Activated T-cell treated with anti-CD3 and anti-CD28 coated beads, Interleukin-2, amount 50 U/mL, for 24 hours (primary cell): ENCODE results near the gene NHLRC3.

ENCODE experiments used
- DNase-seq: peaks from one replicate; pipeline ENCODE4 v3.0.0-alpha.2; 2020
- H3K27ac Mint-ChIP-seq: 2 replicates; pipeline ENCODE4 v1.8.0; 2020; ENCODE audit warnings: mild to moderate bottlenecking, mixed read lengths
- H3K27me3 Mint-ChIP-seq: 2 replicates; pipeline ENCODE4 v1.8.0; 2020; ENCODE audit warnings: mixed read lengths
- H3K36me3 Mint-ChIP-seq: 2 replicates; pipeline ENCODE4 v1.8.0; 2020; ENCODE audit warnings: low read depth, mixed read lengths
- H3K4me1 Mint-ChIP-seq: 2 replicates; pipeline ENCODE4 v1.8.0; 2020; ENCODE audit warnings: low read depth, mixed read lengths
- H3K4me3 Mint-ChIP-seq: 2 replicates; pipeline ENCODE4 v1.8.0; 2020; ENCODE audit warnings: mild to moderate bottlenecking, moderate library complexity, mixed read lengths
- H3K9me3 Mint-ChIP-seq: 2 replicates; pipeline ENCODE4 v1.8.0; 2020; ENCODE audit warnings: mixed read lengths

Gene NHLRC3

GRCh38 chr13:39034085-39034484 lies 4.2 kb upstream of the NHLRC3 start:
- DNase-seq: no peak
- Mint-ChIP-seq H3K27ac (no peak overlapping the region), H3K36me3 (peaks cover 76% of the 10 kb centered on the region), H3K9me3 (no peaks in the 10 kb centered on the region), H3K4me1 (peaks cover 43% of the 10 kb centered on the region), H3K27me3 (no peaks in the 10 kb centered on the region), H3K4me3 (peak overlapping the region; percentile 92)

GRCh38 chr13:39035204-39035603 lies 3.1 kb upstream of the NHLRC3 start:
- Mint-ChIP-seq H3K27ac (peak overlapping the region; percentile 75), H3K27me3 (no peaks in the 10 kb centered on the region), H3K4me1 (peaks cover 51% of the 10 kb centered on the region), H3K36me3 (peaks cover 70% of the 10 kb centered on the region), H3K4me3 (peak overlapping the region; percentile 92), H3K9me3 (no peaks in the 10 kb centered on the region)
- no peak for DNase-seq

- peaks cover 57% of the 10 kb centered on the region for H3K4me1 Mint-ChIP-seq
- H3K27ac Mint-ChIP-seq: peak overlapping the region; percentile 75
- no peaks in the 10 kb centered on the region for H3K9me3 Mint-ChIP-seq
- H3K27me3 Mint-ChIP-seq: no peaks in the 10 kb centered on the region
- peak overlapping the region; percentile 92 for H3K4me3 Mint-ChIP-seq
- peaks cover 67% of the 10 kb centered on the region for H3K36me3 Mint-ChIP-seq
- no peak for DNase-seq
Observed at GRCh38 chr13:39035799-39036198, 2.5 kb upstream of the NHLRC3 start.

GRCh38 chr13:39036212-39036611 lies 2.0 kb upstream of the NHLRC3 start:
- Mint-ChIP-seq H3K4me3 (peak overlapping the region; percentile 92), H3K4me1 (peaks cover 59% of the 10 kb centered on the region), H3K27ac (peak overlapping the region; percentile 75), H3K27me3 (no peaks in the 10 kb centered on the region), H3K36me3 (peaks cover 67% of the 10 kb centered on the region), H3K9me3 (no peaks in the 10 kb centered on the region)
- DNase-seq: no peak

GRCh38 chr13:39037410-39037879 lies 811 bp upstream of the NHLRC3 start:
- Mint-ChIP-seq H3K4me3 (peak overlapping the region; percentile 92), H3K4me1 (peaks cover 57% of the 10 kb centered on the region), H3K27me3 (no peaks in the 10 kb centered on the region), H3K27ac (peak overlapping the region; percentile 98), H3K9me3 (no peaks in the 10 kb centered on the region), H3K36me3 (peaks cover 62% of the 10 kb centered on the region)
- DNase-seq: no peak

- peaks cover 62% of the 10 kb centered on the region for H3K36me3 Mint-ChIP-seq
- H3K27me3 Mint-ChIP-seq: no peaks in the 10 kb centered on the region
- peak overlapping the region; percentile 98 for H3K27ac Mint-ChIP-seq
- DNase-seq: no peak
- H3K4me3 Mint-ChIP-seq: peak overlapping the region; percentile 92
- no peaks in the 10 kb centered on the region for H3K9me3 Mint-ChIP-seq
- peaks cover 50% of the 10 kb centered on the region for H3K4me1 Mint-ChIP-seq
Observed at GRCh38 chr13:39038569-39039030, 344 bp downstream of the NHLRC3 start.

- no peaks in the 10 kb centered on the region for H3K27me3 Mint-ChIP-seq
- peak overlapping the region; percentile 92 for H3K4me3 Mint-ChIP-seq
- no peaks in the 10 kb centered on the region for H3K9me3 Mint-ChIP-seq
- peaks cover 62% of the 10 kb centered on the region for H3K36me3 Mint-ChIP-seq
- H3K27ac Mint-ChIP-seq: peak overlapping the region; percentile 98
- DNase-seq: no peak
- H3K4me1 Mint-ChIP-seq: peaks cover 46% of the 10 kb centered on the region
Observed at GRCh38 chr13:39039041-39039440, 785 bp downstream of the NHLRC3 start.

- peak overlapping the region; percentile 53 for H3K27ac Mint-ChIP-seq
- no peaks in the 10 kb centered on the region for H3K9me3 Mint-ChIP-seq
- peaks cover 38% of the 10 kb centered on the region for H3K4me1 Mint-ChIP-seq
- DNase-seq: no peak
- peaks cover 63% of the 10 kb centered on the region for H3K36me3 Mint-ChIP-seq
- H3K27me3 Mint-ChIP-seq: no peaks in the 10 kb centered on the region
- H3K4me3 Mint-ChIP-seq: peak overlapping the region; percentile 92
Observed at GRCh38 chr13:39040206-39040605, 1.9 kb downstream of the NHLRC3 start.

- H3K36me3 Mint-ChIP-seq: peaks cover 64% of the 10 kb centered on the region
- peak overlapping the region; percentile 3 for H3K27ac Mint-ChIP-seq
- no peak overlapping the region for H3K4me3 Mint-ChIP-seq
- H3K27me3 Mint-ChIP-seq: no peaks in the 10 kb centered on the region
- no peak for DNase-seq
- peaks cover 23% of the 10 kb centered on the region for H3K4me1 Mint-ChIP-seq
- H3K9me3 Mint-ChIP-seq: no peaks in the 10 kb centered on the region
Observed at GRCh38 chr13:39044536-39044935, 6.3 kb downstream of the NHLRC3 start.

- H3K27ac Mint-ChIP-seq: no peak overlapping the region
Observed at GRCh38 chr13:39047560-39047959, 9.3 kb downstream of the NHLRC3 start.

GRCh38 chr13:39048806-39049205 lies 10.6 kb downstream of the NHLRC3 start:
- H3K27ac Mint-ChIP-seq: no peak overlapping the region
- peaks cover 10% of the 10 kb centered on the region for H3K4me1 Mint-ChIP-seq
- no peak overlapping the region for H3K4me3 Mint-ChIP-seq
- no peaks in the 10 kb centered on the region for H3K9me3 Mint-ChIP-seq
- peaks cover 56% of the 10 kb centered on the region for H3K36me3 Mint-ChIP-seq
- H3K27me3 Mint-ChIP-seq: no peaks in the 10 kb centered on the region
- no peak for DNase-seq

More at GRCh38 chr13:39047560-39047959, 9.3 kb downstream of the NHLRC3 start:
- peaks cover 55% of the 10 kb centered on the region for H3K36me3 Mint-ChIP-seq
- H3K4me3 Mint-ChIP-seq: no peak overlapping the region
- H3K4me1 Mint-ChIP-seq: peaks cover 8% of the 10 kb centered on the region
- no peaks in the 10 kb centered on the region for H3K27me3 Mint-ChIP-seq
- H3K9me3 Mint-ChIP-seq: no peaks in the 10 kb centered on the region
- DNase-seq: no peak

- H3K27ac Mint-ChIP-seq: no peak overlapping the region
- H3K9me3 Mint-ChIP-seq: no peaks in the 10 kb centered on the region
- no peak for DNase-seq
- H3K4me3 Mint-ChIP-seq: no peak overlapping the region
- H3K36me3 Mint-ChIP-seq: peaks cover 56% of the 10 kb centered on the region
- no peaks in the 10 kb centered on the region for H3K27me3 Mint-ChIP-seq
- H3K4me1 Mint-ChIP-seq: peaks cover 14% of the 10 kb centered on the region
Observed at GRCh38 chr13:39049274-39049673, 11.0 kb downstream of the NHLRC3 start.

- peaks cover 13% of the 10 kb centered on the region for H3K4me1 Mint-ChIP-seq
- no peaks in the 10 kb centered on the region for H3K27me3 Mint-ChIP-seq
- H3K9me3 Mint-ChIP-seq: no peaks in the 10 kb centered on the region
- no peak for DNase-seq
- no peak overlapping the region for H3K27ac Mint-ChIP-seq
- H3K4me3 Mint-ChIP-seq: no peak overlapping the region
- peaks cover 46% of the 10 kb centered on the region for H3K36me3 Mint-ChIP-seq
Observed at GRCh38 chr13:39051157-39051556, 12.9 kb downstream of the NHLRC3 start.

- Mint-ChIP-seq H3K27ac (no peak overlapping the region), H3K9me3 (no peaks in the 10 kb centered on the region), H3K36me3 (peaks cover 44% of the 10 kb centered on the region), H3K4me1 (peaks cover 19% of the 10 kb centered on the region), H3K27me3 (no peaks in the 10 kb centered on the region), H3K4me3 (no peak overlapping the region)
- DNase-seq: no peak
Observed at GRCh38 chr13:39052944-39053343, 14.7 kb downstream of the NHLRC3 start.

- H3K4me3 Mint-ChIP-seq: no peak overlapping the region
- H3K9me3 Mint-ChIP-seq: no peaks in the 10 kb centered on the region
- no peak for DNase-seq
- no peak overlapping the region for H3K27ac Mint-ChIP-seq
- peaks cover 41% of the 10 kb centered on the region for H3K36me3 Mint-ChIP-seq
- peaks cover 23% of the 10 kb centered on the region for H3K4me1 Mint-ChIP-seq
- H3K27me3 Mint-ChIP-seq: no peaks in the 10 kb centered on the region
Observed at GRCh38 chr13:39054112-39054511, 15.9 kb downstream of the NHLRC3 start.

GRCh38 chr13:39056018-39056417 lies 17.8 kb downstream of the NHLRC3 start:
- DNase-seq: no peak
- Mint-ChIP-seq H3K36me3 (peaks cover 45% of the 10 kb centered on the region), H3K27me3 (no peaks in the 10 kb centered on the region), H3K4me1 (peaks cover 29% of the 10 kb centered on the region), H3K9me3 (no peaks in the 10 kb centered on the region), H3K4me3 (no peak overlapping the region), H3K27ac (no peak overlapping the region)
